AG04450 (cell line): ENCODE data around the gene TAB2. TPM values are rescaled to one million over a fixed set of nuclear protein-coding genes. Genes with fewer than 3 reads are reported as not detected.

Source experiments
- CTCF ChIA-PET: fragments of 300-600, 350-600 bp; formaldehyde crosslinking; extraction: SDS; loops from one replicate; lab custom pipeline; 2022; ENCODE audit warnings: antibody characterized with exemption, inconsistent platforms; lab: Charles Lee
- POLR2A ChIA-PET: fragments of 350-600 bp; formaldehyde crosslinking; extraction: SDS; loops from one replicate; lab custom pipeline; 2021; ENCODE audit warnings: antibody characterized with exemption, inconsistent platforms; lab: Yijun Ruan, JAX
- DNase-seq: peaks from one replicate; pipeline ENCODE4 v3.0.0-alpha.2; 2011; ENCODE audit warnings: low read depth, low spot score
- H3K27ac ChIP-seq: one replicate; pipeline ENCODE4 v1.5.1; 2012; ENCODE audit warnings: low read depth, low read length, control low read depth
- H3K27me3 ChIP-seq: one replicate; pipeline ENCODE4 v1.6.0; 2012; ENCODE audit warnings: low read length; ENCODE audit not compliant: control insufficient read depth, insufficient read depth
- H3K4me3 ChIP-seq: 2 replicates; pipeline ENCODE4 v1.5.1; 2011; ENCODE audit warnings: mild to moderate bottlenecking, low read depth, low read length, control low read depth
- H3K9me3 ChIP-seq: 2 replicates; pipeline ENCODE4 v1.5.1; 2012; ENCODE audit warnings: low read length; ENCODE audit not compliant: control insufficient read depth, insufficient read depth
- polyA minus RNA-seq: library from RNA; depleted of rRNA, polyadenylated mRNA; stranded (reverse); fragments of >200 nt; gene quantifications from 2 replicates; pipeline ENCODE4 v1.2.3, GENCODE V29; 2011; rRNA and poly(A)+ RNA removed
- polyA plus RNA-seq: library from polyadenylated mRNA; depleted of rRNA; stranded (reverse); fragments of >200 nt; gene quantifications from 2 replicates; pipeline ENCODE4 v1.2.3, GENCODE V29; 2011; rRNA removed
- TF ChIP-seq, protein P1 (sequence below): IDR thresholded peaks from 2 replicates; pipeline ENCODE4 v1.5.1; 2011; ENCODE audit warnings: low read depth, low read length, control low read depth, inconsistent platforms

The TAB2 gene, protein sequence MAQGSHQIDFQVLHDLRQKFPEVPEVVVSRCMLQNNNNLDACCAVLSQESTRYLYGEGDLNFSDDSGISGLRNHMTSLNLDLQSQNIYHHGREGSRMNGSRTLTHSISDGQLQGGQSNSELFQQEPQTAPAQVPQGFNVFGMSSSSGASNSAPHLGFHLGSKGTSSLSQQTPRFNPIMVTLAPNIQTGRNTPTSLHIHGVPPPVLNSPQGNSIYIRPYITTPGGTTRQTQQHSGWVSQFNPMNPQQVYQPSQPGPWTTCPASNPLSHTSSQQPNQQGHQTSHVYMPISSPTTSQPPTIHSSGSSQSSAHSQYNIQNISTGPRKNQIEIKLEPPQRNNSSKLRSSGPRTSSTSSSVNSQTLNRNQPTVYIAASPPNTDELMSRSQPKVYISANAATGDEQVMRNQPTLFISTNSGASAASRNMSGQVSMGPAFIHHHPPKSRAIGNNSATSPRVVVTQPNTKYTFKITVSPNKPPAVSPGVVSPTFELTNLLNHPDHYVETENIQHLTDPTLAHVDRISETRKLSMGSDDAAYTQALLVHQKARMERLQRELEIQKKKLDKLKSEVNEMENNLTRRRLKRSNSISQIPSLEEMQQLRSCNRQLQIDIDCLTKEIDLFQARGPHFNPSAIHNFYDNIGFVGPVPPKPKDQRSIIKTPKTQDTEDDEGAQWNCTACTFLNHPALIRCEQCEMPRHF
- polyA plus RNA-seq (46.4 and 61.1 TPM in 2 replicates), polyA minus RNA-seq (37.7 and 59.1 TPM in 2 replicates)

DNA sequence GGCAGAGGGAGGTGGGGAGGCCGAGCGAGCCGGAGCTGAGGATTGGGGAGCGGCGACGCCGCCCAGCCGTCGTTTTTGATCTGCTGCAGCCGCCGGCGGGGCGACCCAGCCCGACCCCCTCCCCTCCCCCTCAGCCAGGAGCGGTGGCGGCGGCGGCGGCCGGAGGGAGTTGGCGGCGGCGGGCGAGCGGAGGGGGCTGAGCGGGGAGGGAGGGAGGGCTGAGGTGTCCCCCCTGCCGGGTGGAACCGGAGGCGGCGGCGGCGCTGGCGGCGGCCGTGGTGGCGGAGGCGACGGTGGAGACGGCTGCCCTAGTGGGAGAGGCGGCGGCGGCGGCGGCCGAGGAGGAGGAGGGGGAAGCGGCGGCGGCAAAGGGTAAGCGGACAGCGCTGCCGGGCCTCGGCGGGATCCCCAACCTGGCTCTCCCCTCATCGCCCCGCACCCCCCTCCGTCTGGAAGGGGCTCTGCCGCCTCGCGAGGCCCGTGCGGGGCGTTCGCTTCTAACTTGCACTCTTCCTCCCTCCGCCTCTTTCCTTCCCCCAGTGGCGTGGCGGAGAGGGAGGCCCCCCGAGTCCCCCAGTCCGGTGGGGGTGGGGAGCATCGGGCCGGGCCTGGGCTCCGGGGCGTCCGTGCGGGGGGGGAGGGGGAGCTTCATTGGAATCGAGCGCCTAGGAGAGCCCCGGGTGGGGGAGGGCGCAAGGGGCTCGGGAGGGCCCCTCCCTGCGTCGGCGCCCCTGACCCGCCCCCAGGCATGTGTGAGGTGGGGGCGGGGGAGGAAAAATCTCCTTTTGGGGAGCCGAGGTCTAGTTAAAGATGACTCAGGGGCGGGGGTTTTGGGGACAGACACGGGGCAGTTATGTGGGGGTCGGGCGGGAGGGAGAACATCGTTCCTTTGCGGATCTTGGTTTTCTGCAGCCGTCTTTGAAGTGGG, at the start of gene TAB2:
Gene TAB2 (plus strand): TSS at position 69 of the 928 bp plus-strand sequence. CDS start 52,286 bp downstream, outside the sequence.
- H3K27ac ChIP-seq = peak within 1 kb of the TSS; percentile 79
- ChIA-PET CTCF (interaction anchor here (1.6 kb wide), 1 partner anchor 80 kb away, joined by 4 read pairs; no protein-coding TSS in a partner anchor), POLR2A (interaction anchor here (0.6 to 1.1 kb wide), 7 partner anchors 14 to 291 kb away, joined by 3 to 4 read pairs (median 3); no protein-coding TSS in a partner anchor)
- TF ChIP-seq, protein P1, sequence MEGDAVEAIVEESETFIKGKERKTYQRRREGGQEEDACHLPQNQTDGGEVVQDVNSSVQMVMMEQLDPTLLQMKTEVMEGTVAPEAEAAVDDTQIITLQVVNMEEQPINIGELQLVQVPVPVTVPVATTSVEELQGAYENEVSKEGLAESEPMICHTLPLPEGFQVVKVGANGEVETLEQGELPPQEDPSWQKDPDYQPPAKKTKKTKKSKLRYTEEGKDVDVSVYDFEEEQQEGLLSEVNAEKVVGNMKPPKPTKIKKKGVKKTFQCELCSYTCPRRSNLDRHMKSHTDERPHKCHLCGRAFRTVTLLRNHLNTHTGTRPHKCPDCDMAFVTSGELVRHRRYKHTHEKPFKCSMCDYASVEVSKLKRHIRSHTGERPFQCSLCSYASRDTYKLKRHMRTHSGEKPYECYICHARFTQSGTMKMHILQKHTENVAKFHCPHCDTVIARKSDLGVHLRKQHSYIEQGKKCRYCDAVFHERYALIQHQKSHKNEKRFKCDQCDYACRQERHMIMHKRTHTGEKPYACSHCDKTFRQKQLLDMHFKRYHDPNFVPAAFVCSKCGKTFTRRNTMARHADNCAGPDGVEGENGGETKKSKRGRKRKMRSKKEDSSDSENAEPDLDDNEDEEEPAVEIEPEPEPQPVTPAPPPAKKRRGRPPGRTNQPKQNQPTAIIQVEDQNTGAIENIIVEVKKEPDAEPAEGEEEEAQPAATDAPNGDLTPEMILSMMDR = no peak
- H3K9me3 ChIP-seq = no peaks in the 10 kb centered on the region
- H3K4me3 ChIP-seq = peak within 1 kb of the TSS; percentile 80
- H3K27me3 ChIP-seq = no peaks in the 10 kb centered on the region
- DNase-seq = no peak

DNA sequence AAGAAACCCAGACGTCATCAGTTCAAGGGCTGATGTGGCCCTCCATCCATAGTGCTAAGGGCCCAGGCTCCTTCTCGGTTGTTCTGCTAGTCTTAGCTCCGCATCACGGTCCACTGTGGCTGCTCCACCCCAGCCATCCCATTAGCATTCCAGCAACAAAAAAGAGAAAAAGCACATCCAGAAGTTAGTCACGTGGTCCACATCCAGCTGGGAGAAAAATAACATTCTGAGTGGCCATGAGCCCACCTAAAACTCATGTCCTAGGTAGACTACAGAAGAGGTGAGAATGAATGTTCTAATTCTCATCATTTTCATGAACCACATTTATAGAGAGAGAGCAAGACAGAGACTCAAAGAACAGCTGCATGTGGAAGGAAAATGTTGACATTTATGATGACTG, 49.4 kb upstream of the TAB2 start:
- no peak for DNase-seq
- ChIA-PET POLR2A (no interaction called here), CTCF (no interaction called here)
- TF ChIP-seq, protein P1 = no peak
- Histone ChIP-seq H3K9me3 (peaks cover 3% of the 10 kb centered on the region; the same call in 1 of the 2 replicates), H3K27me3 (peaks cover 18% of the 10 kb centered on the region), H3K27ac (no peak overlapping the region), H3K4me3 (no peak overlapping the region)

DNA sequence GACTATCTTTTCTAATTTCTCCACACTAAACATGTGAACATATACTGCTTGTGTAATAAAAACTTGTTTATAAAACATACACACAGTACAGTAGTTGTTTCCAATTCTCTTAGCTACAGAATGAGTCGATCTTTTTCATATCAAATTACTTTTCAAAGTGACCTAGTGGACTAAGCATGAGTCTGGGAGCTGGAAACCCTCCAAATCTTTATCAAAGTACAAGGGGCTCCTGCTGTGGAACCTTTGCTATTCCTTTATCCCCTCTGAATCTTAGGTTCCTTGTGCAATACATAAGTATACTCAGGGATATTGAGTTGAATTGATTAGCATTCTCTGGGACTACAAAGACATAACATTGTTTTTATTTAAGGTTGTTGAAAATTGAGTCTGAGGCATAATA, 48.7 kb upstream of the TAB2 start:
- POLR2A ChIA-PET = no interaction called here
- Histone ChIP-seq H3K27ac (no peak overlapping the region), H3K9me3 (peaks cover 3% of the 10 kb centered on the region; the same call in 1 of the 2 replicates), H3K4me3 (no peak overlapping the region), H3K27me3 (peaks cover 17% of the 10 kb centered on the region)
- CTCF ChIA-PET = no interaction called here
- TF ChIP-seq, protein P1 = no peak
- DNase-seq = no peak

DNA sequence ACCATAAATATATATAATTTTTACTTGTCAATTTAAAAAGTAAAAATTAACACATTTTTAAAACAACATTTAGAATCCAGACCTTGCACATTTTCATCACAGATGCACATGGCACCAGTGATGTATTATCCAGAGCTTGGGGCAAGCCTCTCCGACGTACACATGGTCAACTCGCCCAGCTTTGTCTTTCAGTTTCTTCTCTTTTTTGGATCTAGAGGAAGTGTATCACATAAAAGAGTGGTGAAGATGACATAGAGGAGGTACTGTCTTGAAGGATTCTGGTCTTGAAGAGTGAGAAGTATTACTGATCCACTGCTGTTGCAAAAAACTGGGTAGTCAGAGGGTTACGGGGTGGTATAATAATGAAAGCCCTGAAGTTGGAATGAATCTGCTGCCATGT, 46.9 kb upstream of the TAB2 start:
- DNase-seq = no peak
- H3K27ac ChIP-seq = no peak overlapping the region
- CTCF ChIA-PET = no interaction called here
- peaks cover 3% of the 10 kb centered on the region; the same call in 1 of the 2 replicates for H3K9me3 ChIP-seq
- POLR2A ChIA-PET = no interaction called here
- H3K27me3 ChIP-seq = peaks cover 11% of the 10 kb centered on the region
- TF ChIP-seq, protein P1 = no peak
- no peak overlapping the region for H3K4me3 ChIP-seq
